HG02759 (cell line): ENCODE data around the gene KITLG.
"Not testable (repeated sequence)": the region's sequence is repeated elsewhere in the genome, so short reads cannot be mapped to it uniquely, and the experiment has no call there.

Experiments
- ATAC-seq: cut with Tn5 transposase; IDR thresholded peaks from one replicate; pipeline ENCODE4 v1.9.1; 2021; ENCODE audit warnings: mild to moderate bottlenecking, moderate library complexity; ENCODE audit not compliant: unreplicated experiment

KITLG gene

GRCh38 chr12:88496891-88497371 lies 83.3 kb downstream of the KITLG start:
- ATAC-seq = no peak

GRCh38 chr12:88496429-88496828 lies 83.8 kb downstream of the KITLG start:
- ATAC-seq = no peak

- ATAC-seq = no peak
Observed at GRCh38 chr12:88495031-88495430, 85.2 kb downstream of the KITLG start.

GRCh38 chr12:88494520-88494919 lies 85.8 kb downstream of the KITLG start:
- no peak for ATAC-seq

GRCh38 chr12:88493636-88494035 lies 86.6 kb downstream of the KITLG start:
- ATAC-seq = no peak

GRCh38 chr12:88490425-88490824 lies 89.8 kb downstream of the KITLG start:
- ATAC-seq = no peak

GRCh38 chr12:88472775-88473174 lies 107.5 kb downstream of the KITLG start:
- no peak for ATAC-seq

- no peak for ATAC-seq
Observed at GRCh38 chr12:88472248-88472647, 108.0 kb downstream of the KITLG start.

- ATAC-seq = no peak
Observed at GRCh38 chr12:88471331-88472045, 108.8 kb downstream of the KITLG start.

- no peak for ATAC-seq
Observed at GRCh38 chr12:88469154-88469553, 111.1 kb downstream of the KITLG start.

GRCh38 chr12:88468581-88468980 lies 111.7 kb downstream of the KITLG start:
- no peak for ATAC-seq

- ATAC-seq = not testable (repeated sequence)
Observed at GRCh38 chr12:88466708-88467107, 113.6 kb downstream of the KITLG start.

- ATAC-seq = no peak
Observed at GRCh38 chr12:88458327-88458726, 121.9 kb downstream of the KITLG start.

GRCh38 chr12:88453323-88453722 lies 126.9 kb downstream of the KITLG start:
- no peak for ATAC-seq

- no peak for ATAC-seq
Observed at GRCh38 chr12:88451205-88451604, 129.1 kb downstream of the KITLG start.

GRCh38 chr12:88450136-88450535 lies 130.1 kb downstream of the KITLG start:
- no peak for ATAC-seq

GRCh38 chr12:88448337-88448915 lies 131.8 kb downstream of the KITLG start:
- ATAC-seq = no peak

- no peak for ATAC-seq
Observed at GRCh38 chr12:88445705-88446394, 134.4 kb downstream of the KITLG start.

GRCh38 chr12:88444481-88444880 lies 135.8 kb downstream of the KITLG start:
- ATAC-seq = no peak
